Cerebellar nuclear complex (tissue), 1 donor: Measurements from ENCODE around the gene GTPBP6.
"Not testable (repeated sequence)": the region's sequence is repeated elsewhere in the genome, so short reads cannot be mapped to it uniquely, and the experiment has no call there.

ENCODE experiments used
- DNase-seq, 2 experiments: peaks; one replicate each; lab custom pipeline; 2025; lab: John Stamatoyannopoulos, UW

Gene GTPBP6

GRCh38 chrX:352181-352580, 33.6 kb upstream of the GTPBP6 start:
- no peak for DNase-seq

GRCh38 chrX:351736-352135, 33.1 kb upstream of the GTPBP6 start:
- DNase-seq, result no peak

GRCh38 chrX:351324-351641, 32.7 kb upstream of the GTPBP6 start:
- DNase-seq, result not testable (repeated sequence)

GRCh38 chrX:350534-351323, 32.1 kb upstream of the GTPBP6 start:
- DNase-seq, result no peak

- DNase-seq, result no peak
These were observed 31.5 kb upstream of the GTPBP6 start for GRCh38 chrX:350148-350533.

DNA sequence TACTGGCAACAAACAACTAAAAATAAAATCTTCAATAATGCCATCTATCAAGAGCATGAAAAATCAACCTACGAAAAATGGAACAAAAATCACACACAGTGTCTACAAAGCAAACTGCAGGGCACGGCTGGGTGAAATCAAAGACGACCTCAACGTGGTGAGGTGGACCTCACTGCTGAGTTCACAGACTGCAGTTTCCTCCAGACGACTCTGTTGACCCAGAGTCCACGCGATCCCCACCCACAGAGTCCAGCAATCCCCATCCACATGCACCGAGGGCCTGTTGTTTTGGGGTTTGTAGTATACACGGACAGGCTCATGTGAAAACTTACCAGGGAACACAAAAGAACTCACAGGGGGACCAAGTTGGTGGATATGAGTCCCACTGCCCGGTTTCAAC, 31.1 kb upstream of the GTPBP6 start:
- DNase-seq, result no peak

DNA sequence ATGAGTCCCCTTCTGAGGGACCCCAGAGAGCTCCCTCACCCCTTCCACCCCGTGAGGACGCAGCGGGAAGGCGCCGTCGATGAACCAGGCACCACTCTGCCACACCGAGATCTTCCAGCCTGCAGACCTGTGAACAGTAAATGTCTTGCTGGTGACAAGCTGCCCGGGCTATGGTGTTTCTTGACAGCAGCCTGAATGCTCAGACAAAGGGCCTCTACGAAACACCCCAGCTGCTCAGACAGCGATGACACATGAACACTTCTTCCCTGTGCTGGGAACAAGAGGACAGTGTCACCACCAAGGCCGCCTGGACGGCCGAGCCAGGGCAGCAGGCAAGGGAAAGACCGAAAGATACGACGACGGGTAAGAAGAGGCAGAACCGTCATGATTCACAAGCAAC, 30.6 kb upstream of the GTPBP6 start:
- DNase-seq, result no peak

DNA sequence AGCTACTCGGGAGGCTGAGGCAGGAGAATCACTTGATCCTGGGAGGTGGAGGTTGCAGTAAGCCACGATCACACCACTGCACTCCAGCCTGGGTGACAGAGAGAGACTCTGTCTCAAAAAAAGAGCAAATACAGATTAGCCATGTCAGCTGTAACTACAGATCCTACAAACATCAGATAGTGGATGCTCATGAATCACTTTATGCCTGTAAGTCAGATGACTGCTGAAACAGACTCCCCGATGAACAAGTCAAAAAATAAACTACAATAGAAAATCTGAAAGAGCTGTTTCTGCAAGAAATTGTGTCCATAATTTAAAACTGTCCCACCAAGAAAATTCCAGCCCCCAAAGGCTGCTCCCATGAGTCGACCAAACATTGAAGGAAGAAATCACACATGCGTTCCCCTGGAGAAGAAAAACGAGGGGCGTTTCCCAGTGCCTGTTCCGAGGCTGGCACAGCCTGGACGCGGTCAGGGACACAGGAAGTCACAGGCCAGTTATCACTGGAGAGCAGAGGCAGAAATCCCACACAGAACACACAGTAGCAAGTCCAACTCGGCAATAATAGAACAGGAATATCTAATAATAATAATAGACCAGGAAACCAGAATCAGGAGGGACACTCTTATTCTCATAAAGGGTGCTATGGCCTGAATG, 30.0 kb upstream of the GTPBP6 start:
- DNase-seq, result no peak

- no peak for DNase-seq
These were observed 28.9 kb upstream of the GTPBP6 start for GRCh38 chrX:347351-348117.

DNA sequence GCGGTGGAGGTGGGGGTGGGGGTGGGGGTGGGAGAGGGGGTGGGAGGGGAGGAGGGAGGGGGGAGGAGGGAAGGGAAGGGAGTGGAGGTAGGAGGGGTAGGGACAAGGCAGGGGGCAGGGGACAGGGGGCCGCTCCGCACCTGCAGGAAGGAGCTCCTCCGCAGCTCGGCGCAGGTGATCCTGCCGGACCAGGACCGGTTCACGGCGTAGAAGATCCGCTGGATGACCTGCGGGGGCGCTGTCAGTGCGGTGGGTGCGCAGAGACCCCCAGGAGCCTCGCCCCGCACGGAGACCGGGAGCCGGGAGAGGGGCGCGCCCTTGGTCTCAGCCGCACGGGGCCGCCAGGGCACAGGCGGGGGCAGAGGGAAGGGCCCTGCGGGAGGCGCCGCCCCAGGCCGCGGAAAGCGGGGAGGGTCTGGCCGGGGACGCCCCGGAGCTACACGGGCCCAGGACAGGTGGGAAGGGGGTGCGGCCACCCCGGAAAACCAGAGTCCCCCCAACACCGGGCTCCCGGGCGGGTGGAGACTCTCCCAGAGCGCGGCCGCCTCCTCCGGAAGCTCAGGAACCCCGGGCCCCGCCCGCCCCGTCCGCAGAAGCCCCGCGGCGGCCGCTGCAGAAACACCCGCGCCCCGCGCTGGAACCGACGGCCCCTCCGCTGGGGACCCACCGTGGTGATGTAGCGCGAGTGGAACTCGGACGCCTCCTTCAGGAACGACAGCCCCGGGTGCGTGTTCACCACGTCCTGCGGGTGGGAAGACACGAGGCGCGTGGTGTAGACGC, 27.6 kb upstream of the GTPBP6 start:
- DNase-seq, result no peak

DNA sequence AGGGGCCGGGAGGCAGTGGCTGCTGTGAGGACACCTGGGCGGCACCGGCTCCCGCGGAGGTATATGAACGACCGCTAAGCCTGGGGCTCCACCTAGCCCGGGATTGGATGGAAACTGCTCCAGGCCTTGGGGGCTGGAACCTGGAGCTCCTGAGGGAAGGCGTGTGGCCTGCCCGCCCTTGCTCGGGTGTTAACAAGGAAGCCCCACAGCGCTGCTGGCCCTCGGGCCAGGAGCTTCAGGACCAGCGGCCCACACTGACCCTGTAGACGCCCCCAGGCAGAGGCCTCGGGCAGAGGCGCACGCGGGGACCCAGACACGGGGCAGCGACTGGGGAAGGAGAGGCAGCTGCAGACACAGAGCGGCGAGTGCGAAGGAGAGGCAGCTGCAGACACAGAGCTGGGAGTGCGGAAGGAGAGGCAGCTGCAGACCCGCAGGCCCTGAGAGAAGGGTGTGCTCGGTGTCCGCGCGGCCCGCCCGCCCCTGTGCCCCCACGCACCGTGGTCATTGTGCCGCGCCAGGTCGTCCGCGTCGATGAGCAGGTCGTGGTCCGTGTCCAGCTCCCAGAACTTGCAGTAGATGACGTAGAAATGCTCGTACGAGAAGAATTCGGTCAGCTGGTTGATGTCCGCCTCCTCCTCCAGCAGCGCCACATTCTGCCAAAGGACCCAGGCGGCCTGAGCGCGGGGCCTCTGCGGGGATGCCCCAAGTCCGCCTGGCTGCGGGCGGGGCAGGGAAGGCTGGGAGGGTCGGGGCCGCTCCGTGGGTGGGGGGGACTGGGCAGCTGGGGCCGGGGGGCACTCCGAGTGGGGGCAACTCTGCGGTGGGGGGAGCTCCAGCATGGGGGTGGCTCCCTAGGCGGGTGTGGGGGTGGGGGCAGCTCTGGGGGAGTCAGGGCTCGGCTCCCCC, 26.7 kb upstream of the GTPBP6 start:
- no peak for DNase-seq

DNA sequence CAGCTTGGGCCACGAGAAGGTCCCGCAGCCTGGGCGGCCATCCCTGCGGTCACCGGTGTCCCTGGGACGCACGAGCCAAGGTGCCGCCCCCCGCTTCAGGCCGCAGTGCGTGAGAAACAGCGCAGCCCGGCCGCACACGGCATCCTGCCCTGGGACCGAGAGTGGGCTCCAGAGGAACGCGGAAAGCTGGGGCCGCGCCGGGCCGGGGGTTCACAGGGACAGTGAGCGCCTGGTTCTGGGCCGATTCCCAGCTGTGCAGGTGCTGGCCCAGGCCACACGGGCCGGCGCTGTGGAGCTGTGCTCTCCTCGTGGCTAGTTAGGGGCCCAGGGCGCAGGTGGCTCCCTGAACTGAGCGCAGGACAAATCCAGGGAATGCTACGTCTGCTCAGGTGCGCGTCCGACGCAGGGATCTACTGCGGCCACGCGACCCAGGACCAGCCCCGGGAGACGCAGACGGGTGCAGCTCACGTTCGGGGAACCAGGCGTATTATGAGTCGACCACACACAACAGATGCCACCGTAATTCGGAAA, 25.8 kb upstream of the GTPBP6 start:
- DNase-seq, result no peak

DNA sequence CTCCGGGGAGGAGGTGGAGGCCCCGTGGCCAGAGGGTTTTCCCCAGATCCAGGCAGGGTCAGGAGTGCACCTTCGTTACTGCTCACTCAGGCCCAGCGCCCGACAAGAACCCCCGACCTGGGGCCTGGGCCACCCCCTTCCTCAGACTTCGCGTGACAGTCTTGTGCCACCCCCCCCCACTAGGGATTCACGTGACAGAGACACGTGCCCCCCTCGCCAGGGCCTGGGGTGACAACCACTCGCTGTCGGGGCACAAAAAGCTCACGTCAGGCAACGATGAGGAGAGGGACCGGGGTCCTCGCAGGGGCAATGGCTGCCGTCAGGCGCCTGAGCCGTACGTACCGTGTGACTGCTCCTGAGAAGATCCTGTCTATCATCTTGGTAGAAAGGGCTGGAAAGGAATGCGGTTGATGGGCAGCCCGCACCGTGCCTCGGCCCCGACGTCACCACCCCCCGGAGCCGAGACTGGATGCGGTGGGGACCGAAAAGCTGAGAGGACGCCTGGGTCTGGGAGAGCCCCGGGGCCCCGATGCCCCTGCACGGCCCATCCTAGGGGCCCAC, 23.0 kb upstream of the GTPBP6 start:
- no peak for DNase-seq

DNA sequence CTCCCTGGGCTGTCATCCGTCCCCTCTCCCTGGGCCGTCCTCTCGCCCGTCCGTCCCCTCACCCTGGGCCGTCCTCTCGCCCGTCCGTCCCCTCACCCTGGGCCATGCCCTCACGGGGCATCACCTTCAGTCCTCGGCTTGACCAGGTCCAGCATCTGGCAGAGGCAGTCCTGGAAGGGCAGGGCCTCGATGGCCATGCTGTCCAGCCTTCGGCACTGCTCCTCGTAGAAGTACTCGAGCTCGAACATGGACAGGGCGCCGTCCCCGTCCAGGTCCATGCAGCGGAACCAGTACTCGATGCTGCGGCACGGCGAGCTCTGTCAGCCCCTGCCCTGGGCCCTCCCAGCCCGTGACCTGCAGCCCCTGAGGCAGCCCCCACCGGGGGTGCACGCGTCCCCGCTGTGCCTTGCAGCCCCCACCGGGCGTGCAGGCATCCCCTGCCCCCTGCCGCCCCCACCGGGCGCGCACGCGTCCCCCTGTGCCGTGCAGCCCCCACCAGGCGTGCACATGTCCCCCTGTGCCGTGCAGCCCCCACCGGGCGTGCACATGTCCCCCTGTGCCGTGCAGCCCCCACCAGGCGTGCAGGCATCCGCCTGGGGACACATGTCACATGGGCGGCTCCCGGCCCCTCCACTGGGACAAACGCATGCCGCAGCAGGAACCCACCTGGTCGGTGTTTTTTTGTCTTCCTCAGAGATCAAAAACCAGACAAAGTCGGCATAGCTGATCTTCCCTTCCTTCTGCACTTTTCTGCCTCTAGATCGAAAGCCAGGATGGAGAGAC, 22.2 kb upstream of the GTPBP6 start:
- no peak for DNase-seq

- no peak for DNase-seq
These were observed 21.5 kb upstream of the GTPBP6 start for GRCh38 chrX:340121-340520.

- DNase-seq, result no peak
These were observed 20.3 kb upstream of the GTPBP6 start for GRCh38 chrX:338836-339400.

DNA sequence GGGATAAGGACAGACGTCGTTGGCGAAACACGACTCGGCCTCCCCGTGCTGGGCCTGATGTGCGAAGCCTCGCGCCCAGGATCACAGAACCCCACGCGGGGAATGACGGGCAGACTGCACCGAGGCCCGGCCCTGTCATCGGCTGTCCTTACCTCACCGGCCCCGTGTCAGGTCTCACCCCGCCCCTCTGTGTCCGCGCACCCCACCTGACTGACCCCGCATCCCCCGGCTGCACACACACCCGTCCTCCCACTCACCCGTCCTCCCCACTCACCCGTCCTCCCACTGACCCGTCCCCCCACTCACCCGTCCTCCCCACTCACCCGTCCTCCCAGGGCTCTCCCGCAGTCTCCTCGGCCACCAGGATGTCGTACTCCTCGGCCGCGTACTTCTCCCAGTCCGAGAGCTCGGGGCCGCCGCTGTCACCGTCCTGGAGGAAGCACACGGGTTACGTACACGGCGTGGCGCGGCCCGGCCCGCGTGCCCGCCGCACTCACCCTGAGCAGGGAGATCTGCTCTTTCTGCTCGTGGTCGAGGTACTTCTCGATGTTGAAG, 19.8 kb upstream of the GTPBP6 start:
- DNase-seq, result no peak

DNA sequence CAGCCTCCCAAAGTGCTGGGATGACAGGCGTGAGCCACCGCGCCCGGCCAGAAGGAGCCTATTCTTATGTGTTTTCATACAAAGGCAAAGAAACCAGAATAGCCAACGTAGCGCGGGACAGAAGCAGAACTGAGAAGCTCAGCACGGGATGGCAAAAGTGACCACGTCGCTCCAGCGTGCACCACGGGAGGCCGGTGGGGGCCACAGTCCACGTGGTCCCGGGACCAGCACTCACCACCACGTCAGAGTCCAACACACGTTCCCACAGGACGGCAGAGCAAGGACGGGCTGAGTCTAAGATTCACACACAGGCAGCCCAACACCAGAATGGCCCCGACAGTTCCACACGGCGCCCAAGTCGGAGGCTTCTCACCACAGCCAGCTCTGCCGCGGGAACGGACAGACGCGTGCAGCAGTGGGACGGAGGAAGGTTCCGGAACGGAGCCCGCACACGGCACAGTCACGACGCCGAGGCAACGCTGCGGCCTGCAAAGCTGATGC, 18.8 kb upstream of the GTPBP6 start:
- no peak for DNase-seq

GRCh38 chrX:336227-336626, 17.6 kb upstream of the GTPBP6 start:
- DNase-seq, result no peak
